Embryonic facial prominence (tissue), 1 donor: ENCODE results near the gene PAPPA2.
"Not testable (repeated sequence)": the region's sequence is repeated elsewhere in the genome, so short reads cannot be mapped to it uniquely, and the experiment has no call there.

Source experiments
- DNase-seq: peaks from one replicate; pipeline ENCODE4 v3.0.0-alpha.2; 2016; ENCODE audit errors: extremely low spot score

PAPPA2 gene

GRCh38 chr1:176551146-176551545 lies 88.2 kb downstream of the PAPPA2 start:
- no peak for DNase-seq

GRCh38 chr1:176552217-176552991 lies 89.4 kb downstream of the PAPPA2 start:
- peak; percentile 36 for DNase-seq

GRCh38 chr1:176552999-176553398 lies 90.0 kb downstream of the PAPPA2 start:
- DNase-seq, result no peak

GRCh38 chr1:176556288-176556687 lies 93.3 kb downstream of the PAPPA2 start:
- DNase-seq, result no peak

- DNase-seq, result no peak
Measured at GRCh38 chr1:176557543-176558258, 94.7 kb downstream of the PAPPA2 start.

GRCh38 chr1:176558561-176558960 lies 95.6 kb downstream of the PAPPA2 start:
- DNase-seq, result no peak

GRCh38 chr1:176559474-176559873 lies 96.5 kb downstream of the PAPPA2 start:
- DNase-seq, result no peak

GRCh38 chr1:176559878-176560277 lies 96.9 kb downstream of the PAPPA2 start:
- peak; percentile 51 for DNase-seq

GRCh38 chr1:176560681-176561080 lies 97.7 kb downstream of the PAPPA2 start:
- no peak for DNase-seq

GRCh38 chr1:176561761-176562160 lies 98.8 kb downstream of the PAPPA2 start:
- DNase-seq, result not testable (repeated sequence)

- no peak for DNase-seq
Measured at GRCh38 chr1:176566004-176566975, 103.3 kb downstream of the PAPPA2 start.

GRCh38 chr1:176567190-176567794 lies 104.3 kb downstream of the PAPPA2 start:
- no peak for DNase-seq

- DNase-seq, result no peak
Measured at GRCh38 chr1:176568185-176568584, 105.2 kb downstream of the PAPPA2 start.

GRCh38 chr1:176574756-176575155 lies 111.8 kb downstream of the PAPPA2 start:
- DNase-seq, result no peak

GRCh38 chr1:176575991-176576390 lies 113.0 kb downstream of the PAPPA2 start:
- no peak for DNase-seq

- no peak for DNase-seq
Measured at GRCh38 chr1:176576670-176577069, 113.7 kb downstream of the PAPPA2 start.

- no peak for DNase-seq
Measured at GRCh38 chr1:176577646-176578197, 114.7 kb downstream of the PAPPA2 start.

- no peak for DNase-seq
Measured at GRCh38 chr1:176579087-176579486, 116.1 kb downstream of the PAPPA2 start.

- DNase-seq, result no peak
Measured at GRCh38 chr1:176595217-176595616, 132.2 kb downstream of the PAPPA2 start.

GRCh38 chr1:176601348-176601747 lies 138.4 kb downstream of the PAPPA2 start:
- no peak for DNase-seq

- no peak for DNase-seq
Measured at GRCh38 chr1:176602388-176603004, 139.5 kb downstream of the PAPPA2 start.
